HCT116 (cell line): ENCODE data around the gene SMURF1.

Experiments
- CBX3 ChIP-seq: IDR thresholded peaks from 2 replicates; pipeline ENCODE4 v1.6.1; 2012; ENCODE audit warnings: low read depth
- EGR1 ChIP-seq: IDR thresholded peaks from 2 replicates; pipeline ENCODE4 v1.6.1; 2012; ENCODE audit warnings: low read depth
- EZH2 ChIP-seq: fragments of 200-600 bp; sonication (generic); IDR thresholded peaks from 2 replicates; pipeline ENCODE4 v1.6.1; 2017; ENCODE audit warnings: antibody characterized with exemption, mixed run types
- EZH2phosphoT487 ChIP-seq: fragments of 200-600 bp; IDR thresholded peaks from 2 replicates; pipeline ENCODE4 v1.6.1; 2018; ENCODE audit warnings: antibody characterized with exemption, borderline replicate concordance
- JUND ChIP-seq: IDR thresholded peaks from 2 replicates; pipeline ENCODE4 v1.6.1; 2012
- POLR2A ChIP-seq: IDR thresholded peaks from 2 replicates; pipeline ENCODE4 v1.7.0; 2011; ENCODE audit warnings: borderline replicate concordance; ENCODE audit not compliant: insufficient read depth, insufficient read length; ENCODE audit errors: extremely low read depth
- POLR2AphosphoS5 ChIP-seq: IDR thresholded peaks from 2 replicates; pipeline ENCODE4 v1.6.1; 2011; ENCODE audit warnings: mild to moderate bottlenecking, low read depth, low read length, moderate library complexity
- RAD21 ChIP-seq: IDR thresholded peaks from 2 replicates; pipeline ENCODE4 v1.6.1; 2012; ENCODE audit warnings: low read depth, mild to moderate bottlenecking
- SP1 ChIP-seq: IDR thresholded peaks from 2 replicates; pipeline ENCODE4 v1.6.1; 2012; ENCODE audit warnings: low read depth
- TCF7L2 ChIP-seq: IDR thresholded peaks from 2 replicates; pipeline ENCODE4 v1.7.0; 2011; ENCODE audit warnings: borderline replicate concordance, inconsistent platforms; ENCODE audit not compliant: insufficient read depth, insufficient read length; ENCODE audit errors: extremely low read depth
- TF ChIP-seq, protein P1 (sequence below), 3 experiments: fragments of 200-600 bp in 1 of 3; sonication (generic) in 1 of 3; IDR thresholded peaks in 2 of 3; conservative IDR thresholded peaks in 1 of 3; 2 replicates each; pipeline ENCODE4 v1.5.1; 2012 to 2017; ENCODE audit warnings: low read depth in 2 of 3, low read length in 2 of 3, antibody characterized with exemption in 1 of 3, borderline replicate concordance in 1 of 3, control low read depth in 1 of 3, mild to moderate bottlenecking in 1 of 3, mixed read lengths in 1 of 3, mixed run types in 1 of 3, moderate library complexity in 1 of 3; ENCODE audit not compliant: insufficient read depth in 1 of 3
- TF ChIP-seq, protein P2 (sequence below): IDR thresholded peaks from 2 replicates; pipeline ENCODE4 v1.6.1; 2012
- TF ChIP-seq, protein P3 (sequence below): IDR thresholded peaks from 2 replicates; pipeline ENCODE4 v1.6.1; 2012; ENCODE audit warnings: low read depth
- TF ChIP-seq, protein P4 (sequence below): IDR thresholded peaks from 2 replicates; pipeline ENCODE4 v1.6.1; 2012

DNA sequence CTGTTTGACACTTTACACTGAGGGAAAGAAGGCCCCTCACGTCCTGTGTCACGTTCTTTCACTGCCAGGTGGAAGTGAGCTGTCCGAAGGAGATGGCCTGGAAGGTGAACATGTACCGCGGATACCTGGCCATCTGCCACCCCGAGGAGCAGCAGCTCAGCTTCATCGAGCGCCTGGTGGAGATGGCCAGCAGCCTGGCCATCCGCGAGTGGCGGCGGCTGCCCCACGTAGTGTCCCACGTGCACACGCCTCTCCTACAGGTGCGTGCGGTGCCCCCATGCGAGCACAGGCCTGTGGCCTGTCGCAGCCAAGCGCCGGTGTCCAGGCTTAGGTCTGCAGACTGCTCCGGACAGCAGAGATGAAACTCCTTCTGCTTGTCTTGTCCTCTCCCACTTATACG lies 162.2 kb downstream of the SMURF1 start:
- TF ChIP-seq, protein P1, sequence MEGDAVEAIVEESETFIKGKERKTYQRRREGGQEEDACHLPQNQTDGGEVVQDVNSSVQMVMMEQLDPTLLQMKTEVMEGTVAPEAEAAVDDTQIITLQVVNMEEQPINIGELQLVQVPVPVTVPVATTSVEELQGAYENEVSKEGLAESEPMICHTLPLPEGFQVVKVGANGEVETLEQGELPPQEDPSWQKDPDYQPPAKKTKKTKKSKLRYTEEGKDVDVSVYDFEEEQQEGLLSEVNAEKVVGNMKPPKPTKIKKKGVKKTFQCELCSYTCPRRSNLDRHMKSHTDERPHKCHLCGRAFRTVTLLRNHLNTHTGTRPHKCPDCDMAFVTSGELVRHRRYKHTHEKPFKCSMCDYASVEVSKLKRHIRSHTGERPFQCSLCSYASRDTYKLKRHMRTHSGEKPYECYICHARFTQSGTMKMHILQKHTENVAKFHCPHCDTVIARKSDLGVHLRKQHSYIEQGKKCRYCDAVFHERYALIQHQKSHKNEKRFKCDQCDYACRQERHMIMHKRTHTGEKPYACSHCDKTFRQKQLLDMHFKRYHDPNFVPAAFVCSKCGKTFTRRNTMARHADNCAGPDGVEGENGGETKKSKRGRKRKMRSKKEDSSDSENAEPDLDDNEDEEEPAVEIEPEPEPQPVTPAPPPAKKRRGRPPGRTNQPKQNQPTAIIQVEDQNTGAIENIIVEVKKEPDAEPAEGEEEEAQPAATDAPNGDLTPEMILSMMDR (IDR thresholded peaks at IDR 0.05 in 2 of 3, conservative IDR thresholded peaks at IDR 0.05 in 1 of 3; ENCODE audit: borderline replicate concordance in 1 of 3, insufficient read depth in 1 of 3, low read depth in 2 of 3, low read length in 2 of 3): no peak
- TF ChIP-seq POLR2AphosphoS5 (no peak), POLR2A (no peak), EZH2 (no peak), EZH2phosphoT487 (no peak), SP1 (no peak), EGR1 (no peak), TCF7L2 (no peak), CBX3 (no peak), JUND (no peak), RAD21 (no peak)
- TF ChIP-seq, protein P2, sequence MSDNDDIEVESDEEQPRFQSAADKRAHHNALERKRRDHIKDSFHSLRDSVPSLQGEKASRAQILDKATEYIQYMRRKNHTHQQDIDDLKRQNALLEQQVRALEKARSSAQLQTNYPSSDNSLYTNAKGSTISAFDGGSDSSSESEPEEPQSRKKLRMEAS: no peak
- TF ChIP-seq, protein P3, sequence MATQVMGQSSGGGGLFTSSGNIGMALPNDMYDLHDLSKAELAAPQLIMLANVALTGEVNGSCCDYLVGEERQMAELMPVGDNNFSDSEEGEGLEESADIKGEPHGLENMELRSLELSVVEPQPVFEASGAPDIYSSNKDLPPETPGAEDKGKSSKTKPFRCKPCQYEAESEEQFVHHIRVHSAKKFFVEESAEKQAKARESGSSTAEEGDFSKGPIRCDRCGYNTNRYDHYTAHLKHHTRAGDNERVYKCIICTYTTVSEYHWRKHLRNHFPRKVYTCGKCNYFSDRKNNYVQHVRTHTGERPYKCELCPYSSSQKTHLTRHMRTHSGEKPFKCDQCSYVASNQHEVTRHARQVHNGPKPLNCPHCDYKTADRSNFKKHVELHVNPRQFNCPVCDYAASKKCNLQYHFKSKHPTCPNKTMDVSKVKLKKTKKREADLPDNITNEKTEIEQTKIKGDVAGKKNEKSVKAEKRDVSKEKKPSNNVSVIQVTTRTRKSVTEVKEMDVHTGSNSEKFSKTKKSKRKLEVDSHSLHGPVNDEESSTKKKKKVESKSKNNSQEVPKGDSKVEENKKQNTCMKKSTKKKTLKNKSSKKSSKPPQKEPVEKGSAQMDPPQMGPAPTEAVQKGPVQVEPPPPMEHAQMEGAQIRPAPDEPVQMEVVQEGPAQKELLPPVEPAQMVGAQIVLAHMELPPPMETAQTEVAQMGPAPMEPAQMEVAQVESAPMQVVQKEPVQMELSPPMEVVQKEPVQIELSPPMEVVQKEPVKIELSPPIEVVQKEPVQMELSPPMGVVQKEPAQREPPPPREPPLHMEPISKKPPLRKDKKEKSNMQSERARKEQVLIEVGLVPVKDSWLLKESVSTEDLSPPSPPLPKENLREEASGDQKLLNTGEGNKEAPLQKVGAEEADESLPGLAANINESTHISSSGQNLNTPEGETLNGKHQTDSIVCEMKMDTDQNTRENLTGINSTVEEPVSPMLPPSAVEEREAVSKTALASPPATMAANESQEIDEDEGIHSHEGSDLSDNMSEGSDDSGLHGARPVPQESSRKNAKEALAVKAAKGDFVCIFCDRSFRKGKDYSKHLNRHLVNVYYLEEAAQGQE: no peak
- TF ChIP-seq, protein P4, sequence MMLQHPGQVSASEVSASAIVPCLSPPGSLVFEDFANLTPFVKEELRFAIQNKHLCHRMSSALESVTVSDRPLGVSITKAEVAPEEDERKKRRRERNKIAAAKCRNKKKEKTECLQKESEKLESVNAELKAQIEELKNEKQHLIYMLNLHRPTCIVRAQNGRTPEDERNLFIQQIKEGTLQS: no peak
